WTC11 (cell line): ENCODE measurements around the gene TNFSF13B. TPM values are rescaled to one million over a fixed set of nuclear protein-coding genes. Genes with fewer than 3 reads are reported as not detected.

Experiments
- ATAC-seq: fragments of 200-7000 bp; cut with Tn5 transposase; 2 replicates; pipeline ENCODE4 v1.10.0; 2021; ENCODE audit warnings: mild to moderate bottlenecking, moderate library complexity
- CTCF ChIA-PET: fragments of 300-600 bp; sonication (Branson Sonifier 250); formaldehyde crosslinking; loops from one replicate; lab custom pipeline; 2021; ENCODE audit warnings: antibody characterized with exemption; lab: Charles Lee
- POLR2A ChIA-PET: fragments of 350-600 bp; sonication (Branson Sonifier 250); formaldehyde crosslinking; loops from one replicate; lab custom pipeline; 2021; ENCODE audit warnings: antibody characterized with exemption; lab: Charles Lee
- DNase-seq: peaks from one replicate; pipeline ENCODE4 v3.0.0; 2021; ENCODE audit warnings: low spot score
- H3K27ac Mint-ChIP-seq: 2 replicates; pipeline ENCODE4 v1.8.0; 2021; ENCODE audit warnings: mixed read lengths
- H3K27me3 Mint-ChIP-seq: 2 replicates; pipeline ENCODE4 v1.8.0; 2021; ENCODE audit warnings: low read depth, mild to moderate bottlenecking, moderate library complexity, mixed read lengths
- H3K36me3 Mint-ChIP-seq: 2 replicates; pipeline ENCODE4 v1.8.0; 2021; ENCODE audit warnings: mixed read lengths
- H3K4me1 Mint-ChIP-seq: 2 replicates; pipeline ENCODE4 v1.8.0; 2022; ENCODE audit warnings: mixed read lengths
- H3K4me3 Mint-ChIP-seq: 2 replicates; pipeline ENCODE4 v1.8.0; 2021; ENCODE audit warnings: mild to moderate bottlenecking, moderate library complexity, mixed read lengths
- H3K9me3 Mint-ChIP-seq: 2 replicates; pipeline ENCODE4 v1.8.0; 2021; ENCODE audit warnings: mixed read lengths
- AR ChIP-seq: fragments of 250-450 bp; sonication (Bioruptor Pico); IDR thresholded peaks from 2 replicates; pipeline ENCODE4 v1.9.0; 2021; ENCODE audit warnings: mild to moderate bottlenecking
- ARID4B ChIP-seq: sonication (generic); formaldehyde crosslinking; IDR thresholded peaks from 2 replicates; pipeline ENCODE4 v1.8.0; 2023; ENCODE audit warnings: missing genetic modification reagents, mild to moderate bottlenecking, borderline replicate concordance
- CBFB ChIP-seq: sonication (generic); formaldehyde crosslinking; IDR thresholded peaks from 2 replicates; pipeline ENCODE4 v1.8.1; 2022; ENCODE audit warnings: mild to moderate bottlenecking, low read depth, missing genetic modification reagents
- CDX4 ChIP-seq: fragments of 250-450 bp; sonication (Bioruptor Pico); IDR thresholded peaks from 2 replicates; pipeline ENCODE4 v1.9.0; 2021; ENCODE audit warnings: moderate library complexity, mild to moderate bottlenecking, inconsistent platforms, borderline replicate concordance
- EMX1 ChIP-seq: fragments of 250-450 bp; sonication (Bioruptor Pico); IDR thresholded peaks from 2 replicates; pipeline ENCODE4 v1.8.0; 2021; ENCODE audit warnings: mild to moderate bottlenecking
- ETV6 ChIP-seq: sonication (generic); formaldehyde crosslinking; IDR thresholded peaks from 2 replicates; pipeline ENCODE4 v1.8.1; 2022; ENCODE audit warnings: mild to moderate bottlenecking, missing genetic modification reagents
- NFYB ChIP-seq: sonication (generic); formaldehyde crosslinking; conservative IDR thresholded peaks from 2 replicates; pipeline ENCODE4 v1.8.0; 2022; ENCODE audit warnings: low read depth, missing genetic modification reagents
- NR1H2 ChIP-seq: sonication (generic); formaldehyde crosslinking; IDR thresholded peaks from 2 replicates; pipeline ENCODE4 v1.9.0; 2021; ENCODE audit warnings: mild to moderate bottlenecking, moderate library complexity, missing genetic modification reagents
- NR2C2 ChIP-seq: sonication (generic); formaldehyde crosslinking; IDR thresholded peaks from 2 replicates; pipeline ENCODE4 v1.8.0; 2022; ENCODE audit warnings: mild to moderate bottlenecking, missing genetic modification reagents
- RORB ChIP-seq: fragments of 250-450 bp; sonication (Bioruptor Pico); IDR thresholded peaks from 2 replicates; pipeline ENCODE4 v1.9.0; 2021; ENCODE audit warnings: mild to moderate bottlenecking
- SMAD3 ChIP-seq: sonication (generic); formaldehyde crosslinking; IDR thresholded peaks from 2 replicates; pipeline ENCODE4 v1.8.0; 2022; ENCODE audit warnings: missing genetic modification reagents, mild to moderate bottlenecking, borderline replicate concordance
- TEAD4 ChIP-seq: sonication (generic); formaldehyde crosslinking; IDR thresholded peaks from 2 replicates; pipeline ENCODE4 v1.8.0; 2022; ENCODE audit warnings: mild to moderate bottlenecking, missing genetic modification reagents
- TP53 ChIP-seq: sonication (generic); formaldehyde crosslinking; IDR thresholded peaks from 2 replicates; pipeline ENCODE4 v1.8.1; 2023; ENCODE audit warnings: mild to moderate bottlenecking, missing genetic modification reagents
- ZBTB21 ChIP-seq: sonication (generic); formaldehyde crosslinking; IDR thresholded peaks from 2 replicates; pipeline ENCODE4 v1.8.1; 2023; ENCODE audit warnings: mild to moderate bottlenecking, missing genetic modification reagents, borderline replicate concordance
- ZBTB43 ChIP-seq: sonication (generic); formaldehyde crosslinking; IDR thresholded peaks from 2 replicates; pipeline ENCODE4 v1.8.1; 2023; ENCODE audit warnings: mild to moderate bottlenecking, missing genetic modification reagents
- total RNA-seq: library from RNA; stranded (reverse); gene quantifications from 3 replicates; pipeline ENCODE4 v1.2.3, GENCODE V29; 2021
- TF ChIP-seq, protein P1 (sequence below): sonication (generic); formaldehyde crosslinking; IDR thresholded peaks from 2 replicates; pipeline ENCODE4 v1.8.1; 2023; ENCODE audit warnings: mild to moderate bottlenecking, missing genetic modification reagents
- TF ChIP-seq, protein P2 (sequence below): sonication (generic); formaldehyde crosslinking; IDR thresholded peaks from 2 replicates; pipeline ENCODE4 v1.8.1; 2023; ENCODE audit warnings: mild to moderate bottlenecking, missing genetic modification reagents, moderate library complexity
- TF ChIP-seq, protein P3 (sequence below): fragments of 250-450 bp; sonication (Bioruptor Pico); IDR thresholded peaks from 2 replicates; pipeline ENCODE4 v1.9.0; 2021; ENCODE audit warnings: mild to moderate bottlenecking
- TF ChIP-seq, protein P4 (sequence below): sonication (generic); formaldehyde crosslinking; conservative IDR thresholded peaks from 2 replicates; pipeline ENCODE4 v1.8.1; 2022; ENCODE audit warnings: mild to moderate bottlenecking, missing genetic modification reagents

Gene TNFSF13B
- total RNA-seq, 1 experiment from 2014 or later = 0.39 TPM

DNA sequence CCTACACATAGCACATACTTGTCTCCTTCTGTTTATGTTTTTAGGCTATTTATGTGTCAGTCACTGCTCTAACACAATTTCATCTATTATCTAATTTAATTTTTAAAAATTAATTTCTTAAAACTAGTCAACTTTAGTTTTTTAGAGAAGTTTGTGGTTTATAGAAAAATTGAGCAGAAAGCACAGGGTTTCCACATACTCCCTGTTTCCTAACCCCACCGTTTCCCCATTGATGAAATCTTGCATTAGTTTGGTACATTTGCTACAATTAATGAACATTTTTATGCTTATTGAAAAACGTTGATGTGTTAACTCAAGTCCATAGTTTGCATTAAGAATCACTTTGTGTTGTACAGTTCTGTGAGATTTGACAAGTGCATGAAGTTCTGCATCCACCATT, 53.5 kb downstream of the TNFSF13B start:
- H3K4me3 Mint-ChIP-seq = no peak overlapping the region
- peaks cover 22% of the 10 kb centered on the region for H3K4me1 Mint-ChIP-seq

DNA sequence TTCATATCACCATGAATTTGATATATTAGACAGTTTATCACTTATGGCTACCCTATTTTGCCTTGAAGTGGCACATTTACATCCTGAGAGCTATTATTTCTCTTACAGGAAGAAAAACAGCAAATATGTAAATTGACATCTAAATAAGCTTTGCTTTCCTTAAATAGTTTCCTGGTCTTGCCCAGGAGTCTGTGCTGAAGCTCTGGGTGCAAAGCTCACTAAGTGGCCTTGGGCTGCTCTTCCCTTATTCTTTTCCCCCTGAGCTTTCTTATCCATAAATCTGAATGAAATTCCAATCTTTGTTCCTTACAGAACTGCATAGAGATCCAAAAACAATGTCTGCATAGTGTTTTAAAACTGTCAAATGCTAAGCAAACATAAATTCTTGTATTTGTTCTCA, 56.3 kb downstream of the TNFSF13B start:
- Mint-ChIP-seq H3K4me3 (no peak overlapping the region), H3K9me3 (no peaks in the 10 kb centered on the region), H3K27me3 (no peaks in the 10 kb centered on the region), H3K36me3 (no peaks in the 10 kb centered on the region), H3K27ac (no peak overlapping the region), H3K4me1 (peaks cover 39% of the 10 kb centered on the region)
- DNase-seq (no peak), ATAC-seq (no peak)
- ChIA-PET CTCF (interaction anchor here (1.0 to 1.4 kb wide), 2 partner anchors 182 to 569 kb away, joined by 3 to 5 read pairs; no protein-coding TSS in a partner anchor), POLR2A (interaction anchor here (0.6 kb wide), 1 partner anchor 270 kb away, joined by 8 read pairs; no protein-coding TSS in a partner anchor)
- TF ChIP-seq NFYB (CRISPR knock-in tag) (no peak), AR (CRISPR knock-in tag) (no peak), ETV6 (no peak), RORB (CRISPR knock-in tag) (no peak), NR2C2 (CRISPR knock-in tag) (no peak), CDX4 (CRISPR knock-in tag) (no peak), ZBTB43 (no peak), TEAD4 (CRISPR knock-in tag) (no peak), SMAD3 (CRISPR knock-in tag) (no peak)
- TF ChIP-seq, protein P1, sequence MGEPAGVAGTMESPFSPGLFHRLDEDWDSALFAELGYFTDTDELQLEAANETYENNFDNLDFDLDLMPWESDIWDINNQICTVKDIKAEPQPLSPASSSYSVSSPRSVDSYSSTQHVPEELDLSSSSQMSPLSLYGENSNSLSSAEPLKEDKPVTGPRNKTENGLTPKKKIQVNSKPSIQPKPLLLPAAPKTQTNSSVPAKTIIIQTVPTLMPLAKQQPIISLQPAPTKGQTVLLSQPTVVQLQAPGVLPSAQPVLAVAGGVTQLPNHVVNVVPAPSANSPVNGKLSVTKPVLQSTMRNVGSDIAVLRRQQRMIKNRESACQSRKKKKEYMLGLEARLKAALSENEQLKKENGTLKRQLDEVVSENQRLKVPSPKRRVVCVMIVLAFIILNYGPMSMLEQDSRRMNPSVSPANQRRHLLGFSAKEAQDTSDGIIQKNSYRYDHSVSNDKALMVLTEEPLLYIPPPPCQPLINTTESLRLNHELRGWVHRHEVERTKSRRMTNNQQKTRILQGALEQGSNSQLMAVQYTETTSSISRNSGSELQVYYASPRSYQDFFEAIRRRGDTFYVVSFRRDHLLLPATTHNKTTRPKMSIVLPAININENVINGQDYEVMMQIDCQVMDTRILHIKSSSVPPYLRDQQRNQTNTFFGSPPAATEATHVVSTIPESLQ (CRISPR knock-in tag) = no peak
- TF ChIP-seq, protein P2, sequence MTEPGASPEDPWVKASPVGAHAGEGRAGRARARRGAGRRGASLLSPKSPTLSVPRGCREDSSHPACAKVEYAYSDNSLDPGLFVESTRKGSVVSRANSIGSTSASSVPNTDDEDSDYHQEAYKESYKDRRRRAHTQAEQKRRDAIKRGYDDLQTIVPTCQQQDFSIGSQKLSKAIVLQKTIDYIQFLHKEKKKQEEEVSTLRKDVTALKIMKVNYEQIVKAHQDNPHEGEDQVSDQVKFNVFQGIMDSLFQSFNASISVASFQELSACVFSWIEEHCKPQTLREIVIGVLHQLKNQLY (CRISPR knock-in tag) = no peak
- TF ChIP-seq, protein P3, sequence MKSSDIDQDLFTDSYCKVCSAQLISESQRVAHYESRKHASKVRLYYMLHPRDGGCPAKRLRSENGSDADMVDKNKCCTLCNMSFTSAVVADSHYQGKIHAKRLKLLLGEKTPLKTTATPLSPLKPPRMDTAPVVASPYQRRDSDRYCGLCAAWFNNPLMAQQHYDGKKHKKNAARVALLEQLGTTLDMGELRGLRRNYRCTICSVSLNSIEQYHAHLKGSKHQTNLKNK (CRISPR knock-in tag) = no peak

More for the DNA sequence above, 53.5 kb downstream of the TNFSF13B start:
- Mint-ChIP-seq H3K36me3 (no peaks in the 10 kb centered on the region), H3K9me3 (no peaks in the 10 kb centered on the region)
- no peak for TF ChIP-seq RORB (CRISPR knock-in tag)
- no peak for TF ChIP-seq NR1H2 (CRISPR knock-in tag)
- TF ChIP-seq EMX1 = no peak
- no peak for TF ChIP-seq ZBTB21 (CRISPR knock-in tag)
- TF ChIP-seq ARID4B = no peak
- TF ChIP-seq, protein P4, sequence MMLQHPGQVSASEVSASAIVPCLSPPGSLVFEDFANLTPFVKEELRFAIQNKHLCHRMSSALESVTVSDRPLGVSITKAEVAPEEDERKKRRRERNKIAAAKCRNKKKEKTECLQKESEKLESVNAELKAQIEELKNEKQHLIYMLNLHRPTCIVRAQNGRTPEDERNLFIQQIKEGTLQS (CRISPR knock-in tag) = no peak
- TF ChIP-seq TP53 (CRISPR knock-in tag) = no peak
- TF ChIP-seq CBFB = no peak
- TF ChIP-seq, all 79 proteins: peak for 0
- POLR2A ChIA-PET = no interaction called here
- DNase-seq (no peak), ATAC-seq (no peak)
- CTCF ChIA-PET = interaction anchor here (0.6 to 1.0 kb wide), 3 partner anchors 185 to 592 kb away, joined by 3 to 4 read pairs (median 3); no protein-coding TSS in a partner anchor
- H3K27me3 Mint-ChIP-seq = no peaks in the 10 kb centered on the region
- H3K27ac Mint-ChIP-seq = no peak overlapping the region
